ENCODE measurements around the gene MYOD1.

MYOD1 gene

GRCh38 chr11:17716807-17717206 lies 2.6 kb upstream of the MYOD1 start:
- DNase-seq (ENCODE audit: low read depth) = no peak
- no peak for TF ChIP-seq CTCF (conservative IDR thresholded peaks at IDR 0.05; ENCODE audit: low read depth, low read length)
- H3K4me3 ChIP-seq (ENCODE audit: low read depth, low read length) = no peak overlapping the region

- no peak for TF ChIP-seq CTCF (conservative IDR thresholded peaks at IDR 0.05; ENCODE audit: low read depth, low read length)
- no peak overlapping the region for H3K4me3 ChIP-seq (ENCODE audit: low read depth, low read length)
- no peak for DNase-seq (ENCODE audit: low read depth)
These were observed 1.4 kb upstream of the MYOD1 start for GRCh38 chr11:17718015-17718414.

GRCh38 chr11:17718510-17718962 lies 835 bp upstream of the MYOD1 start:
- TF ChIP-seq CTCF (conservative IDR thresholded peaks at IDR 0.05; ENCODE audit: low read depth, low read length) = no peak
- DNase-seq (ENCODE audit: low read depth) = no peak
- no peak overlapping the region for H3K4me3 ChIP-seq (ENCODE audit: low read depth, low read length)

GRCh38 chr11:17719938-17720795 lies 796 bp downstream of the MYOD1 start:
- DNase-seq (ENCODE audit: low read depth) = peak; percentile 13
- no peak overlapping the region for H3K4me3 ChIP-seq (ENCODE audit: low read depth, low read length)
- peak; percentile 8 for TF ChIP-seq CTCF (conservative IDR thresholded peaks at IDR 0.05; ENCODE audit: low read depth, low read length)

GRCh38 chr11:17720796-17721171 lies 1.4 kb downstream of the MYOD1 start:
- TF ChIP-seq CTCF (conservative IDR thresholded peaks at IDR 0.05; ENCODE audit: low read depth, low read length) = no peak
- DNase-seq (ENCODE audit: low read depth) = no peak
- H3K4me3 ChIP-seq (ENCODE audit: low read depth, low read length) = no peak overlapping the region

- no peak overlapping the region for H3K4me3 ChIP-seq (ENCODE audit: low read depth, low read length)
- TF ChIP-seq CTCF (conservative IDR thresholded peaks at IDR 0.05; ENCODE audit: low read depth, low read length) = no peak
- no peak for DNase-seq (ENCODE audit: low read depth)
These were observed 2.0 kb downstream of the MYOD1 start for GRCh38 chr11:17721242-17721999.
